ENCODE data around the gene APLNR. TPM values are rescaled to one million over a fixed set of nuclear protein-coding genes. Genes with fewer than 3 reads are reported as not detected.

The APLNR gene
- total RNA-seq, 2 donors from 2014 or later, result 3.7 to 4.2 TPM

- no peak for TF ChIP-seq CTCF (conservative IDR thresholded peaks at IDR 0.05)
- H3K36me3 Mint-ChIP-seq (ENCODE audit: low read depth), result no peaks in the 10 kb centered on the region
Measured at GRCh38 chr11:57192316-57192715, 44.7 kb downstream of the APLNR start.

GRCh38 chr11:57191311-57192219 lies 45.5 kb downstream of the APLNR start:
- H3K4me1 ChIP-seq (ENCODE audit: control insufficient read depth, insufficient read depth, low read length), result no peaks in the 10 kb centered on the region
- H3K36me3 ChIP-seq (ENCODE audit: control insufficient read depth, insufficient read depth, low read length), result no peaks in the 10 kb centered on the region
- no peak overlapping the region for H3K4me3 ChIP-seq (ENCODE audit: low read length)
- DNase-seq, result no peak
- H3K36me3 Mint-ChIP-seq (ENCODE audit: low read depth), result no peaks in the 10 kb centered on the region
- no peaks in the 10 kb centered on the region for H3K9me3 ChIP-seq (ENCODE audit: control insufficient read depth, low read length)
- no peaks in the 10 kb centered on the region for H3K27me3 ChIP-seq (ENCODE audit: control insufficient read depth, insufficient read depth, low read length, poor library complexity, severe bottlenecking)
- no peak overlapping the region for H3K27ac Mint-ChIP-seq
- H3K27me3 Mint-ChIP-seq (ENCODE audit: insufficient read depth), result peaks cover 4% of the 10 kb centered on the region
- H3K4me1 Mint-ChIP-seq, result peaks cover 7% of the 10 kb centered on the region
- H3K9me3 Mint-ChIP-seq, result no peaks in the 10 kb centered on the region
- no peak overlapping the region for H3K9ac ChIP-seq (ENCODE audit: extremely low read depth, low read length, poor library complexity, severe bottlenecking)
- no peak overlapping the region for H3K27ac ChIP-seq (ENCODE audit: low read depth, low read length)
- H3K4me3 Mint-ChIP-seq, result no peak overlapping the region
- TF ChIP-seq CTCF (conservative IDR thresholded peaks at IDR 0.05), result no peak
- 81 to 82% methylated on average over 7 to 9 of the region's 9 CpGs for WGBS, 2 experiments (ENCODE audit: insufficient coverage in 1 of 2, insufficient read length in 1 of 2)

More at GRCh38 chr11:57192316-57192715, 44.7 kb downstream of the APLNR start:
- Histone ChIP-seq H3K9me3 (ENCODE audit: control insufficient read depth, low read length) (no peaks in the 10 kb centered on the region), H3K27me3 (ENCODE audit: control insufficient read depth, insufficient read depth, low read length, poor library complexity, severe bottlenecking) (no peaks in the 10 kb centered on the region), H3K4me1 (ENCODE audit: control insufficient read depth, insufficient read depth, low read length) (no peaks in the 10 kb centered on the region), H3K36me3 (ENCODE audit: control insufficient read depth, insufficient read depth, low read length) (no peaks in the 10 kb centered on the region), H3K9ac (ENCODE audit: extremely low read depth, low read length, poor library complexity, severe bottlenecking) (no peak overlapping the region), H3K27ac (ENCODE audit: low read depth, low read length) (no peak overlapping the region), H3K4me3 (ENCODE audit: low read length) (no peak overlapping the region)
- H3K4me1 Mint-ChIP-seq, result peaks cover 7% of the 10 kb centered on the region
- 93% methylated on average over 1 of the region's 1 CpG; no CpG with 5 or more reads in 1 of the 2 experiments for WGBS, 2 experiments (ENCODE audit: insufficient coverage in 1 of 2, insufficient read length in 1 of 2)
- H3K9me3 Mint-ChIP-seq, result no peaks in the 10 kb centered on the region
- H3K4me3 Mint-ChIP-seq, result no peak overlapping the region
- no peak overlapping the region for H3K27ac Mint-ChIP-seq
- peaks cover 4% of the 10 kb centered on the region for H3K27me3 Mint-ChIP-seq (ENCODE audit: insufficient read depth)
- DNase-seq, result no peak

GRCh38 chr11:57190548-57190947 lies 46.5 kb downstream of the APLNR start:
- Mint-ChIP-seq H3K27me3 (ENCODE audit: insufficient read depth) (peaks cover 4% of the 10 kb centered on the region), H3K36me3 (ENCODE audit: low read depth) (no peaks in the 10 kb centered on the region), H3K4me1 (peaks cover 2% of the 10 kb centered on the region), H3K4me3 (no peak overlapping the region), H3K9me3 (no peaks in the 10 kb centered on the region), H3K27ac (no peak overlapping the region)
- H3K9me3 ChIP-seq (ENCODE audit: control insufficient read depth, low read length), result no peaks in the 10 kb centered on the region
- 95 to 96% methylated on average over 4 of the region's 4 CpGs for whole genome bisulfite sequencing, 2 experiments (ENCODE audit: insufficient coverage in 1 of 2, insufficient read length in 1 of 2)
- H3K27ac ChIP-seq (ENCODE audit: low read depth, low read length), result no peak overlapping the region
- H3K36me3 ChIP-seq (ENCODE audit: control insufficient read depth, insufficient read depth, low read length), result no peaks in the 10 kb centered on the region
- H3K9ac ChIP-seq (ENCODE audit: extremely low read depth, low read length, poor library complexity, severe bottlenecking), result no peak overlapping the region
- no peaks in the 10 kb centered on the region for H3K4me1 ChIP-seq (ENCODE audit: control insufficient read depth, insufficient read depth, low read length)
- no peak overlapping the region for H3K4me3 ChIP-seq (ENCODE audit: low read length)
- H3K27me3 ChIP-seq (ENCODE audit: control insufficient read depth, insufficient read depth, low read length, poor library complexity, severe bottlenecking), result no peaks in the 10 kb centered on the region
- DNase-seq, result no peak
- no peak for TF ChIP-seq CTCF (conservative IDR thresholded peaks at IDR 0.05)

Other genes with a start within 250 kb of the APLNR start
- gene OR5AK2, start 248.3 kb downstream of the APLNR start, total RNA-seq, result not detected
- gene LRRC55, start 55.3 kb downstream of the APLNR start, total RNA-seq, result under 1 TPM in 1 of 2 donors, not detected in 1; 0.04 TPM
- 10 to 100 TPM; 60.4 to 73.8 TPM for gene TNKS1BP1, start 87.7 kb upstream of the APLNR start, total RNA-seq
- 100 to 1,000 TPM; 145 to 182 TPM for gene SSRP1, start 98.6 kb upstream of the APLNR start, total RNA-seq
- gene P2RX3, start 101.1 kb upstream of the APLNR start, total RNA-seq, result not detected
- gene PRG3, start 143.9 kb upstream of the APLNR start, total RNA-seq, result not detected
- under 1 TPM in 1 of 2 donors, not detected in 1; 0.42 TPM for gene PRG2, start 153.4 kb upstream of the APLNR start, total RNA-seq
- 10 to 100 TPM; 10.6 to 13.8 TPM for gene SLC43A3, start 189.9 kb upstream of the APLNR start, total RNA-seq
- 1 to 10 TPM in 1 of 2 donors, under 1 TPM in 1; 0.97 to 1.5 TPM for gene RTN4RL2, start 223.3 kb upstream of the APLNR start, total RNA-seq

Data from endodermal cell (in vitro differentiated cells).